ENCODE results near the gene UGT1A10.

DNA sequence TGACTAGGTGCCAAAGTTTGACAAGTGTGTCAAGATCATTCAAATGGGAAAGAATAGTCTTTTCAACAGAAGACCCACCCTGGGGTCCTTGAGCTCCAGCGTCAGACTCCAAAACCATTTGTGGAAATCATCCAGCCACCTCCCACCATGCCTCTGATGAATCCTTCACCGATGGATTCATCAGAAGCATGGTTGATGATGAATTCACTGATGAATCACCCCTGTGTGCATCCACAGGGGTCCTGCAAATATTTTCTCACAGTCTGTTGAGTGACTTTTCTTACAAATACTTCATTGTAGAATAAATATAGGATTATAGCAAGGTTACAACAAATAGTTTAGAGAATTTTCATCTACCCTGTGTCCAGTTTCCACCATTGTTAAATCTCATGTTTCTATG, 39.8 kb downstream of the UGT1A10 start:
- TF ChIP-seq, protein P1, sequence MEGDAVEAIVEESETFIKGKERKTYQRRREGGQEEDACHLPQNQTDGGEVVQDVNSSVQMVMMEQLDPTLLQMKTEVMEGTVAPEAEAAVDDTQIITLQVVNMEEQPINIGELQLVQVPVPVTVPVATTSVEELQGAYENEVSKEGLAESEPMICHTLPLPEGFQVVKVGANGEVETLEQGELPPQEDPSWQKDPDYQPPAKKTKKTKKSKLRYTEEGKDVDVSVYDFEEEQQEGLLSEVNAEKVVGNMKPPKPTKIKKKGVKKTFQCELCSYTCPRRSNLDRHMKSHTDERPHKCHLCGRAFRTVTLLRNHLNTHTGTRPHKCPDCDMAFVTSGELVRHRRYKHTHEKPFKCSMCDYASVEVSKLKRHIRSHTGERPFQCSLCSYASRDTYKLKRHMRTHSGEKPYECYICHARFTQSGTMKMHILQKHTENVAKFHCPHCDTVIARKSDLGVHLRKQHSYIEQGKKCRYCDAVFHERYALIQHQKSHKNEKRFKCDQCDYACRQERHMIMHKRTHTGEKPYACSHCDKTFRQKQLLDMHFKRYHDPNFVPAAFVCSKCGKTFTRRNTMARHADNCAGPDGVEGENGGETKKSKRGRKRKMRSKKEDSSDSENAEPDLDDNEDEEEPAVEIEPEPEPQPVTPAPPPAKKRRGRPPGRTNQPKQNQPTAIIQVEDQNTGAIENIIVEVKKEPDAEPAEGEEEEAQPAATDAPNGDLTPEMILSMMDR (conservative IDR thresholded peaks at IDR 0.05 in 1 of 2, IDR thresholded peaks at IDR 0.05 in 1 of 2; ENCODE audit: extremely low read depth in 1 of 2, insufficient read depth in 1 of 2, low read depth in 1 of 2, low read length in 2 of 2) = no peak
- no peak for TF ChIP-seq EZH2 (IDR thresholded peaks at IDR 0.05; ENCODE audit: borderline replicate concordance, low read length)

All from mammary epithelial cell (primary cell).